Ectodermal cell (in vitro differentiated cells): Measurements from ENCODE around the gene HEG1.

Source experiments
- H3K27ac ChIP-seq: 2 replicates; pipeline ENCODE4 v1.7.0; 2013; ENCODE audit warnings: mild to moderate bottlenecking, low read depth, low read length; ENCODE audit not compliant: insufficient read depth, poor library complexity, severe bottlenecking
- H3K27me3 ChIP-seq: 2 replicates; pipeline ENCODE4 v1.7.0; 2013; ENCODE audit warnings: mild to moderate bottlenecking, low read length; ENCODE audit not compliant: insufficient read depth, control insufficient read depth, poor library complexity, severe bottlenecking
- H3K36me3 ChIP-seq: one replicate; pipeline ENCODE4 v1.7.0; 2013; ENCODE audit warnings: low read length; ENCODE audit not compliant: control insufficient read depth, insufficient read depth
- H3K4me1 ChIP-seq: one replicate; pipeline ENCODE4 v1.7.0; 2013; ENCODE audit warnings: low read length; ENCODE audit not compliant: control insufficient read depth, insufficient read depth
- H3K4me3 ChIP-seq: 2 replicates; pipeline ENCODE4 v1.7.0; 2013; ENCODE audit warnings: low read depth, low read length, control low read depth; ENCODE audit not compliant: insufficient read depth
- H3K9me3 ChIP-seq: 2 replicates; pipeline ENCODE4 v1.7.0; 2013; ENCODE audit warnings: mild to moderate bottlenecking, low read length, moderate library complexity; ENCODE audit not compliant: control insufficient read depth
- WGBS, 2 experiments: methylation state at CpG; one replicate each; pipeline ENCODE4 v1.1.7; 2013; ENCODE audit warnings: missing lambda C conversion rate in 2 of 2; 5-methylcytosine and 5-hydroxymethylcytosine counted together

HEG1 gene

GRCh38 chr3:124941771-124942170 is 114.0 kb downstream of the HEG1 start:
- WGBS, 2 experiments = 96% methylated on average over 8 to 12 of the region's 12 CpGs
- Histone ChIP-seq H3K4me1 (no peaks in the 10 kb centered on the region), H3K36me3 (no peaks in the 10 kb centered on the region), H3K27me3 (no peaks in the 10 kb centered on the region), H3K4me3 (no peak overlapping the region), H3K9me3 (no peaks in the 10 kb centered on the region), H3K27ac (no peak overlapping the region)

GRCh38 chr3:124939661-124940060 is 116.1 kb downstream of the HEG1 start:
- Histone ChIP-seq H3K36me3 (no peaks in the 10 kb centered on the region), H3K27ac (no peak overlapping the region), H3K4me1 (no peaks in the 10 kb centered on the region), H3K4me3 (no peak overlapping the region), H3K27me3 (no peaks in the 10 kb centered on the region), H3K9me3 (no peaks in the 10 kb centered on the region)
- 79 to 82% methylated on average over 4 of the region's 4 CpGs for WGBS, 2 experiments

GRCh38 chr3:124938896-124939295 is 116.9 kb downstream of the HEG1 start:
- Histone ChIP-seq H3K27me3 (no peaks in the 10 kb centered on the region), H3K27ac (no peak overlapping the region), H3K4me1 (no peaks in the 10 kb centered on the region), H3K36me3 (no peaks in the 10 kb centered on the region), H3K4me3 (no peak overlapping the region), H3K9me3 (no peaks in the 10 kb centered on the region)
- 90 to 92% methylated on average over 5 of the region's 5 CpGs for WGBS, 2 experiments

GRCh38 chr3:124937049-124937448 is 118.7 kb downstream of the HEG1 start:
- Histone ChIP-seq H3K27ac (no peak overlapping the region), H3K9me3 (no peaks in the 10 kb centered on the region), H3K27me3 (no peaks in the 10 kb centered on the region), H3K36me3 (no peaks in the 10 kb centered on the region), H3K4me1 (peaks cover 5% of the 10 kb centered on the region), H3K4me3 (no peak overlapping the region)
- WGBS, 2 experiments = 92 to 100% methylated on average over 2 of the region's 3 CpGs

- Histone ChIP-seq H3K9me3 (no peaks in the 10 kb centered on the region), H3K27me3 (no peaks in the 10 kb centered on the region), H3K36me3 (no peaks in the 10 kb centered on the region), H3K4me1 (peaks cover 5% of the 10 kb centered on the region), H3K27ac (no peak overlapping the region), H3K4me3 (no peak overlapping the region)
- 95 to 96% methylated on average over 5 of the region's 5 CpGs for WGBS, 2 experiments
Measured at GRCh38 chr3:124935794-124936542, 119.8 kb downstream of the HEG1 start.

GRCh38 chr3:124935264-124935663 is 120.5 kb downstream of the HEG1 start:
- Histone ChIP-seq H3K4me3 (no peak overlapping the region), H3K4me1 (peaks cover 5% of the 10 kb centered on the region), H3K27me3 (no peaks in the 10 kb centered on the region), H3K36me3 (no peaks in the 10 kb centered on the region), H3K27ac (no peak overlapping the region), H3K9me3 (no peaks in the 10 kb centered on the region)

GRCh38 chr3:124934577-124934976 is 121.2 kb downstream of the HEG1 start, which contains the start of gene MUC13:
TSS of gene MUC13 (minus strand) at chr3:124934751. CDS start at chr3:124934712, 39 bp downstream.
- no peak within 1 kb of the TSS for H3K27ac ChIP-seq
- peaks cover 5% of the 10 kb centered on the region for H3K4me1 ChIP-seq
- H3K27me3 ChIP-seq = no peaks in the 10 kb centered on the region
- H3K4me3 ChIP-seq = no peak within 1 kb of the TSS
- WGBS, 2 experiments = 92 to 96% methylated on average over 5 of the region's 5 CpGs
- H3K36me3 ChIP-seq = no peaks in the 10 kb centered on the region
- H3K9me3 ChIP-seq = no peaks in the 10 kb centered on the region

- WGBS, 2 experiments = 45 to 47% methylated on average over 4 of the region's 4 CpGs
- Histone ChIP-seq H3K27ac (no peak overlapping the region), H3K27me3 (no peaks in the 10 kb centered on the region), H3K9me3 (no peaks in the 10 kb centered on the region), H3K4me1 (peaks cover 5% of the 10 kb centered on the region), H3K4me3 (no peak overlapping the region), H3K36me3 (no peaks in the 10 kb centered on the region)
Measured at GRCh38 chr3:124928333-124929202, 127.2 kb downstream of the HEG1 start.

GRCh38 chr3:124927574-124928045 is 128.2 kb downstream of the HEG1 start:
- H3K27ac ChIP-seq = no peak overlapping the region
- H3K36me3 ChIP-seq = no peaks in the 10 kb centered on the region
- no peaks in the 10 kb centered on the region for H3K4me1 ChIP-seq
- H3K9me3 ChIP-seq = no peaks in the 10 kb centered on the region
- no peak overlapping the region for H3K4me3 ChIP-seq
- no peaks in the 10 kb centered on the region for H3K27me3 ChIP-seq
- whole genome bisulfite sequencing, 2 experiments = 94 to 95% methylated on average over 2 of the region's 2 CpGs

- no peak overlapping the region for H3K4me3 ChIP-seq
- H3K27me3 ChIP-seq = no peaks in the 10 kb centered on the region
- WGBS, 2 experiments = 90 to 91% methylated on average over 4 of the region's 4 CpGs
- no peaks in the 10 kb centered on the region for H3K9me3 ChIP-seq
- H3K4me1 ChIP-seq = no peaks in the 10 kb centered on the region
- no peaks in the 10 kb centered on the region for H3K36me3 ChIP-seq
- no peak overlapping the region for H3K27ac ChIP-seq
Measured at GRCh38 chr3:124926426-124927101, 129.2 kb downstream of the HEG1 start.
